DOHH2 (cell line): ENCODE data around the gene TYW1.
"Not testable (repeated sequence)": the region's sequence is repeated elsewhere in the genome, so short reads cannot be mapped to it uniquely, and the experiment has no call there.

ENCODE experiments used
- H3F3A ChIP-seq: fragments of 200-600 bp; sonication (generic), shearing (Covaris generic); 2 replicates; pipeline ENCODE4 v1.6.0; 2016; ENCODE audit warnings: antibody characterized with exemption, mild to moderate bottlenecking; ENCODE audit not compliant: control insufficient read depth, insufficient read depth
- H3K27ac ChIP-seq: fragments of 200-600 bp; sonication (generic); 2 replicates; pipeline ENCODE4 v1.5.1; 2014; ENCODE audit warnings: low read depth, mild to moderate bottlenecking, low read length, moderate library complexity
- H3K27me3 ChIP-seq: fragments of 200-600 bp; sonication (generic); 2 replicates; pipeline ENCODE4 v1.6.1; 2014; ENCODE audit warnings: mild to moderate bottlenecking, low read length, mixed read lengths; ENCODE audit not compliant: control insufficient read depth
- H3K36me3 ChIP-seq: fragments of 200-600 bp; sonication (generic); 2 replicates; pipeline ENCODE4 v1.6.1; 2014; ENCODE audit warnings: mild to moderate bottlenecking, low read length, moderate library complexity, mixed read lengths; ENCODE audit not compliant: control insufficient read depth
- H3K4me1 ChIP-seq: fragments of 200-600 bp; sonication (generic); 2 replicates; pipeline ENCODE4 v1.6.1; 2014; ENCODE audit warnings: mild to moderate bottlenecking, low read length, mixed read lengths; ENCODE audit not compliant: control insufficient read depth
- H3K4me2 ChIP-seq: fragments of 200-600 bp; sonication (generic); 2 replicates; pipeline ENCODE4 v1.6.0; 2014; ENCODE audit warnings: mild to moderate bottlenecking, low read length, moderate library complexity
- H3K4me3 ChIP-seq: fragments of 200-600 bp; sonication (generic); 2 replicates; pipeline ENCODE4 v1.5.1; 2014; ENCODE audit warnings: mild to moderate bottlenecking, low read length, mixed read lengths
- H3K79me2 ChIP-seq: fragments of 200-600 bp; sonication (generic); 2 replicates; pipeline ENCODE4 v1.6.1; 2014; ENCODE audit warnings: mild to moderate bottlenecking, low read length, mixed read lengths; ENCODE audit not compliant: control insufficient read depth
- H3K9me2 ChIP-seq: fragments of 200-600 bp; sonication (generic); replicated peaks from 2 replicates; pipeline ENCODE4 v1.6.1; 2014; ENCODE audit warnings: mild to moderate bottlenecking, low read length, mixed read lengths; ENCODE audit not compliant: control insufficient read depth
- H3K9me3 ChIP-seq: fragments of 200-600 bp; sonication (generic); 2 replicates; pipeline ENCODE4 v1.6.1; 2014; ENCODE audit warnings: antibody characterized with exemption, low read length, mixed read lengths; ENCODE audit not compliant: control insufficient read depth, insufficient read depth
- H4K20me1 ChIP-seq: fragments of 200-600 bp; sonication (generic); 2 replicates; pipeline ENCODE4 v1.6.0; 2014; ENCODE audit warnings: low read depth, mild to moderate bottlenecking, antibody characterized with exemption, low read length, moderate library complexity; ENCODE audit not compliant: control insufficient read depth, insufficient read depth
- CTCF ChIP-seq: fragments of 200-600 bp; sonication (generic); IDR thresholded peaks from one replicate; pipeline ENCODE4 v1.5.1; 2014; ENCODE audit warnings: antibody characterized with exemption, mild to moderate bottlenecking, low read depth, low read length; ENCODE audit not compliant: poor library complexity, severe bottlenecking
- EZH2phosphoT487 ChIP-seq: fragments of 200-600 bp; sonication (generic); IDR thresholded peaks from 2 replicates; pipeline ENCODE4 v1.6.1; 2017; ENCODE audit warnings: borderline replicate concordance, mild to moderate bottlenecking, antibody characterized with exemption, low read length, moderate library complexity, mixed read lengths

Gene TYW1

DNA sequence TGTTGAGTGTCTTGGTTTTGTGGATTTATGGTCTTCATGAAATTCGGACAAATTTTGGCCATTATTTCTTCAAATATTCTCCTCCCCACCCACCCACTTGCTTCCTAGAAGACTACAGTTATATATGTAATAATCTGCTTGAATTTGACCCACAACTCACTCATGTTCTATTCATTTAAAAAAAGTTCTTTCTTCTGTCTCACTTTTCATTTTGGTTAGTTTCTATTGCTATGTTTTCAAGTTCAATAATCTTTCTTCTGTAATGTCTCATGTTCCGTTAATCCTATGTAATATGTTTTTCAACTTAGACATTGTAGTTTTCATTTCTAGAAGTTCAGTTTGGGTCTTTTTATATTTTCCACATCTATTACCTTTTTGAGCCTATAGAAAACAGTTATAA lies 55.5 kb downstream of the TYW1 start:
- H3K27ac ChIP-seq, H3K4me2 ChIP-seq, H3K9me2 ChIP-seq, H3K27me3 ChIP-seq, H3K9me3 ChIP-seq, H4K20me1 ChIP-seq, H3K79me2 ChIP-seq, H3K4me1 ChIP-seq, H3F3A ChIP-seq, H3K4me3 ChIP-seq: not testable (repeated sequence)
- H3K36me3 ChIP-seq, result peaks cover 11% of the 10 kb centered on the region

- Histone ChIP-seq H3K4me1 (no peaks in the 10 kb centered on the region), H3F3A (no peaks in the 10 kb centered on the region), H3K36me3 (peaks cover 10% of the 10 kb centered on the region), H3K9me3 (no peaks in the 10 kb centered on the region), H3K27ac (no peak overlapping the region), H3K4me3 (no peak overlapping the region), H3K9me2 (no peaks in the 10 kb centered on the region), H4K20me1 (no peaks in the 10 kb centered on the region), H3K4me2 (no peak overlapping the region), H3K79me2 (no peaks in the 10 kb centered on the region), H3K27me3 (no peaks in the 10 kb centered on the region)
- no peak for TF ChIP-seq EZH2phosphoT487
- no peak for TF ChIP-seq CTCF
Measured at GRCh38 chr7:67056683-67057082, 60.0 kb downstream of the TYW1 start.

- H3K9me3 ChIP-seq, H4K20me1 ChIP-seq, H3K36me3 ChIP-seq, H3K79me2 ChIP-seq, H3K27ac ChIP-seq, H3K9me2 ChIP-seq, H3K4me2 ChIP-seq, H3K4me3 ChIP-seq, H3K4me1 ChIP-seq, H3F3A ChIP-seq, H3K27me3 ChIP-seq: not testable (repeated sequence)
Measured at GRCh38 chr7:67061321-67061720, 64.7 kb downstream of the TYW1 start.

GRCh38 chr7:67062802-67063201 lies 66.2 kb downstream of the TYW1 start:
- peaks cover 12% of the 10 kb centered on the region for H3K36me3 ChIP-seq
- not testable (repeated sequence) for H3K4me2 ChIP-seq, H3K4me3 ChIP-seq, H3K4me1 ChIP-seq, H3K27ac ChIP-seq, H3F3A ChIP-seq, H3K27me3 ChIP-seq, H4K20me1 ChIP-seq, H3K9me2 ChIP-seq, H3K9me3 ChIP-seq, H3K79me2 ChIP-seq

GRCh38 chr7:67066950-67067622 lies 70.5 kb downstream of the TYW1 start:
- not testable (repeated sequence) for H3K9me3 ChIP-seq, H3K9me2 ChIP-seq, H3K27me3 ChIP-seq, H3K27ac ChIP-seq, H4K20me1 ChIP-seq, H3K4me3 ChIP-seq, H3K79me2 ChIP-seq, H3F3A ChIP-seq, H3K4me1 ChIP-seq, H3K4me2 ChIP-seq
- H3K36me3 ChIP-seq, result peaks cover 25% of the 10 kb centered on the region

DNA sequence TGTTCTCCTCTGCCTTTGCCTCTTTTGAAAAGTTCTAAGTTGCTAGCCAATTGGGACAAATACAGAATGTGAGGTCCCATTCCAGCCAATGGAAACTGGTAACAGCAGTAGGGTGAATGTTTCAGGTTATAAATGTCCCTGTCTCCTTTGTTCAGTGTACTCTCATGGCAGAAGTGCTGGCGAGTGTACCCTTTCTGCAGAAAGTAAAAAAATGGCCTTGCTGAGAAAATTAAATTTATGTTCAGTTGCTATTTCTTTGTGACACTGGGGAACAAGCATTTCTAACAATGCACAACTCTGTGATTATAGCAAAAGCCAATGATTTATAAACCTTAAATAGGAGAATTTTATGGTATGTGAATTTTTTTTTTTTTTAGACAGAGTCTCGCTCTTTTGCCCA lies 79.5 kb downstream of the TYW1 start:
- not testable (repeated sequence) for H3K27ac ChIP-seq, H3K4me3 ChIP-seq, H3K79me2 ChIP-seq, H3K4me1 ChIP-seq, H3K9me2 ChIP-seq, H4K20me1 ChIP-seq, H3K9me3 ChIP-seq, H3K4me2 ChIP-seq, H3F3A ChIP-seq, H3K27me3 ChIP-seq
- H3K36me3 ChIP-seq, result peaks cover 18% of the 10 kb centered on the region

DNA sequence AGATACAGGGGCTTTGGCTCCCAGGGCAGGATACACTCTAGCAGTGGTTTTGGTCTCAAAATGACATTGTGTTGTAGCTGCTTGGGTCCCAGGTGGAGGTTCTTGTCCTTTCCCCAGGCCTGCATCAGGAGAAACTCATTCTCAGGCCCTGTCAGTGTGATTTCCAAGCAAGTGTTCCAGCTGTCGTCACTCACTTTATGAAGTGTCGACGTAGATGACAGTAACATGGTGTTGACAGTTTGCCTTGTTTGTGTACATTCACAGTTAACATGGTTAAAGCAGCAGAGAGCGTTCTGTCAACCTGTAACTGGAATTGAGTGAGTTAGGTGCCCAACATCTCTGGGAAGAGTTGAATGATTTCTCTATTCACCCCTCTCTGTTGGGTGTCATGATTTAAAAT lies 86.2 kb downstream of the TYW1 start:
- not testable (repeated sequence) for H3K9me3 ChIP-seq, H3K79me2 ChIP-seq, H3F3A ChIP-seq, H3K27me3 ChIP-seq, H3K9me2 ChIP-seq, H3K4me3 ChIP-seq, H3K4me1 ChIP-seq, H4K20me1 ChIP-seq, H3K4me2 ChIP-seq, H3K27ac ChIP-seq
- peaks cover 17% of the 10 kb centered on the region for H3K36me3 ChIP-seq
